ENCODE data around the gene TMEM231. TPM values are rescaled to one million over a fixed set of nuclear protein-coding genes. Genes with fewer than 3 reads are reported as not detected.

The TMEM231 gene
- total RNA-seq, 1 experiment from 2014 or later = 9.7 TPM

DNA sequence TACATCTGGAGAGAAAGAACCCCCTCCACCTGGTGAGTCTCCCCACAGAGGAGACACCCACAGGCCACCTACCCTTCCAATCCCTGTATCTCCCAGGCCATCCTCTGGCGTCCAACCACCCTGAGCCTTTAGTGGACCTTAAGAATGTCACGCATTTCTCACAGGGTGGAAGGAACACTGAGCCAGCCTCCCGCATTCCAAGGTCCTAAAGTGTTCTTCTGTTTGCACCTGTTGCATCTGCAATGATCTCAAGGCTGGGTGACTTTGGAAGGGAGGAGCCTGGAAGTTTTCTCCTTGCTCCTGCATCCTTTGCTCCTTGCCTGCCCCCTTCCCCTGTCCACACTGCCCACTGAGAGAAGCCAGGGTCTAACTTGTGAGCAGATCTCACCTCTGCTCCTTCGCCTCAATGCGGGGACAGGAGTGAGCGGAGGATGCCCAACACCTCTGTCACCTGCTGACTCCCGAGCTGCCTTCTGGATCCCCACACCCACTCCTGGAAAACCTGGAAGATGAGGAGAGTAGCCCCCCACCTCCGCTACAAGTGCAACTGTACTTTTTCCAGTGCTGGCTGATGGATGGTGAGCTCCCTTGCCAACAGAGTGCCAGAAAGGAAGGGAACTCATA is 23.8 kb downstream of the TMEM231 start:
- no peaks in the 10 kb centered on the region for H4K20me1 ChIP-seq (ENCODE audit: insufficient read depth)
- no peak overlapping the region for H3K4me3 ChIP-seq (replicated peaks in 1 of 2; ENCODE audit: low read depth in 1 of 2, low read length in 2 of 2)
- no peaks in the 10 kb centered on the region for H3K4me1 ChIP-seq (ENCODE audit: control insufficient read depth in 1 of 2, insufficient read depth in 2 of 2, low read length in 2 of 2)
- POLR2A ChIA-PET = no interaction called here
- intact Hi-C loops (cut with micrococcal nuclease) = no loop called here
- H3K36me3 ChIP-seq (ENCODE audit: control insufficient read depth in 1 of 2, insufficient read depth in 2 of 2, low read length in 2 of 2) = no peaks in the 10 kb centered on the region
- no peak for ATAC-seq
- RAD21 ChIA-PET (ENCODE audit: low non-redundant PET in 1 of 2, low total read pairs in 2 of 2, uncharacterized antibody in 2 of 2, unreplicated experiment in 2 of 2) = no interaction called here
- no peaks in the 10 kb centered on the region for H3K79me2 ChIP-seq (ENCODE audit: insufficient read depth, low read length)
- DNase-seq (ENCODE audit: low read depth, low spot score) = no peak
- H3K9me2 ChIP-seq (ENCODE audit: insufficient read depth) = no peaks in the 10 kb centered on the region
- no peak overlapping the region for H3K27ac ChIP-seq (ENCODE audit: low read depth, low read length)
- H3K4me2 ChIP-seq (ENCODE audit: low read length) = no peak overlapping the region
- H3K9me3 ChIP-seq (ENCODE audit: control insufficient read depth in 1 of 2, insufficient read depth in 1 of 2, low read depth in 1 of 2, low read length in 2 of 2) = no peaks in the 10 kb centered on the region
- no peak for TF ChIP-seq TCF7L2 (IDR thresholded peaks at IDR 0.05; ENCODE audit: borderline replicate concordance, extremely low read depth, insufficient read depth, insufficient read length)
- no peak for TF ChIP-seq POLR2A (IDR thresholded peaks at IDR 0.05; ENCODE audit: borderline replicate concordance, extremely low read depth, insufficient read depth, insufficient read length)
- TF ChIP-seq CEBPB (IDR thresholded peaks at IDR 0.05; ENCODE audit: low read depth) = no peak
- TF ChIP-seq CBX3 (IDR thresholded peaks at IDR 0.05; ENCODE audit: low read depth) = no peak
- TF ChIP-seq, protein P1, sequence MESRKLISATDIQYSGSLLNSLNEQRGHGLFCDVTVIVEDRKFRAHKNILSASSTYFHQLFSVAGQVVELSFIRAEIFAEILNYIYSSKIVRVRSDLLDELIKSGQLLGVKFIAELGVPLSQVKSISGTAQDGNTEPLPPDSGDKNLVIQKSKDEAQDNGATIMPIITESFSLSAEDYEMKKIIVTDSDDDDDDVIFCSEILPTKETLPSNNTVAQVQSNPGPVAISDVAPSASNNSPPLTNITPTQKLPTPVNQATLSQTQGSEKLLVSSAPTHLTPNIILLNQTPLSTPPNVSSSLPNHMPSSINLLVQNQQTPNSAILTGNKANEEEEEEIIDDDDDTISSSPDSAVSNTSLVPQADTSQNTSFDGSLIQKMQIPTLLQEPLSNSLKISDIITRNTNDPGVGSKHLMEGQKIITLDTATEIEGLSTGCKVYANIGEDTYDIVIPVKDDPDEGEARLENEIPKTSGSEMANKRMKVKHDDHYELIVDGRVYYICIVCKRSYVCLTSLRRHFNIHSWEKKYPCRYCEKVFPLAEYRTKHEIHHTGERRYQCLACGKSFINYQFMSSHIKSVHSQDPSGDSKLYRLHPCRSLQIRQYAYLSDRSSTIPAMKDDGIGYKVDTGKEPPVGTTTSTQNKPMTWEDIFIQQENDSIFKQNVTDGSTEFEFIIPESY (IDR thresholded peaks at IDR 0.05; ENCODE audit: extremely low read depth, insufficient replicate concordance, low read length) = no peak
- TF ChIP-seq FOSL1 (IDR thresholded peaks at IDR 0.05; ENCODE audit: low read depth) = no peak
- TF ChIP-seq SRF (IDR thresholded peaks at IDR 0.05; ENCODE audit: low read depth) = no peak
- TF ChIP-seq EGR1 (IDR thresholded peaks at IDR 0.05; ENCODE audit: low read depth) = no peak
- TF ChIP-seq, protein P2, sequence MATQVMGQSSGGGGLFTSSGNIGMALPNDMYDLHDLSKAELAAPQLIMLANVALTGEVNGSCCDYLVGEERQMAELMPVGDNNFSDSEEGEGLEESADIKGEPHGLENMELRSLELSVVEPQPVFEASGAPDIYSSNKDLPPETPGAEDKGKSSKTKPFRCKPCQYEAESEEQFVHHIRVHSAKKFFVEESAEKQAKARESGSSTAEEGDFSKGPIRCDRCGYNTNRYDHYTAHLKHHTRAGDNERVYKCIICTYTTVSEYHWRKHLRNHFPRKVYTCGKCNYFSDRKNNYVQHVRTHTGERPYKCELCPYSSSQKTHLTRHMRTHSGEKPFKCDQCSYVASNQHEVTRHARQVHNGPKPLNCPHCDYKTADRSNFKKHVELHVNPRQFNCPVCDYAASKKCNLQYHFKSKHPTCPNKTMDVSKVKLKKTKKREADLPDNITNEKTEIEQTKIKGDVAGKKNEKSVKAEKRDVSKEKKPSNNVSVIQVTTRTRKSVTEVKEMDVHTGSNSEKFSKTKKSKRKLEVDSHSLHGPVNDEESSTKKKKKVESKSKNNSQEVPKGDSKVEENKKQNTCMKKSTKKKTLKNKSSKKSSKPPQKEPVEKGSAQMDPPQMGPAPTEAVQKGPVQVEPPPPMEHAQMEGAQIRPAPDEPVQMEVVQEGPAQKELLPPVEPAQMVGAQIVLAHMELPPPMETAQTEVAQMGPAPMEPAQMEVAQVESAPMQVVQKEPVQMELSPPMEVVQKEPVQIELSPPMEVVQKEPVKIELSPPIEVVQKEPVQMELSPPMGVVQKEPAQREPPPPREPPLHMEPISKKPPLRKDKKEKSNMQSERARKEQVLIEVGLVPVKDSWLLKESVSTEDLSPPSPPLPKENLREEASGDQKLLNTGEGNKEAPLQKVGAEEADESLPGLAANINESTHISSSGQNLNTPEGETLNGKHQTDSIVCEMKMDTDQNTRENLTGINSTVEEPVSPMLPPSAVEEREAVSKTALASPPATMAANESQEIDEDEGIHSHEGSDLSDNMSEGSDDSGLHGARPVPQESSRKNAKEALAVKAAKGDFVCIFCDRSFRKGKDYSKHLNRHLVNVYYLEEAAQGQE (IDR thresholded peaks at IDR 0.05; ENCODE audit: low read depth) = no peak
- TF ChIP-seq, protein P3, sequence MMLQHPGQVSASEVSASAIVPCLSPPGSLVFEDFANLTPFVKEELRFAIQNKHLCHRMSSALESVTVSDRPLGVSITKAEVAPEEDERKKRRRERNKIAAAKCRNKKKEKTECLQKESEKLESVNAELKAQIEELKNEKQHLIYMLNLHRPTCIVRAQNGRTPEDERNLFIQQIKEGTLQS (IDR thresholded peaks at IDR 0.05) = no peak
- TF ChIP-seq ZFX (IDR thresholded peaks at IDR 0.05) = no peak
- no peak for TF ChIP-seq SIN3A (IDR thresholded peaks at IDR 0.05; ENCODE audit: low read depth)
- TF ChIP-seq YY1 (IDR thresholded peaks at IDR 0.05; ENCODE audit: extremely low read depth, insufficient replicate concordance, low read depth, low read length) = no peak
- no peak for TF ChIP-seq RAD21 (IDR thresholded peaks at IDR 0.05; ENCODE audit: low read depth)
- TF ChIP-seq, protein P4, sequence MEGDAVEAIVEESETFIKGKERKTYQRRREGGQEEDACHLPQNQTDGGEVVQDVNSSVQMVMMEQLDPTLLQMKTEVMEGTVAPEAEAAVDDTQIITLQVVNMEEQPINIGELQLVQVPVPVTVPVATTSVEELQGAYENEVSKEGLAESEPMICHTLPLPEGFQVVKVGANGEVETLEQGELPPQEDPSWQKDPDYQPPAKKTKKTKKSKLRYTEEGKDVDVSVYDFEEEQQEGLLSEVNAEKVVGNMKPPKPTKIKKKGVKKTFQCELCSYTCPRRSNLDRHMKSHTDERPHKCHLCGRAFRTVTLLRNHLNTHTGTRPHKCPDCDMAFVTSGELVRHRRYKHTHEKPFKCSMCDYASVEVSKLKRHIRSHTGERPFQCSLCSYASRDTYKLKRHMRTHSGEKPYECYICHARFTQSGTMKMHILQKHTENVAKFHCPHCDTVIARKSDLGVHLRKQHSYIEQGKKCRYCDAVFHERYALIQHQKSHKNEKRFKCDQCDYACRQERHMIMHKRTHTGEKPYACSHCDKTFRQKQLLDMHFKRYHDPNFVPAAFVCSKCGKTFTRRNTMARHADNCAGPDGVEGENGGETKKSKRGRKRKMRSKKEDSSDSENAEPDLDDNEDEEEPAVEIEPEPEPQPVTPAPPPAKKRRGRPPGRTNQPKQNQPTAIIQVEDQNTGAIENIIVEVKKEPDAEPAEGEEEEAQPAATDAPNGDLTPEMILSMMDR (IDR thresholded peaks at IDR 0.05 in 2 of 3, conservative IDR thresholded peaks at IDR 0.05 in 1 of 3; ENCODE audit: borderline replicate concordance in 1 of 3, insufficient read depth in 1 of 3, low read depth in 2 of 3, low read length in 2 of 3) = no peak
- TF ChIP-seq, protein P5, sequence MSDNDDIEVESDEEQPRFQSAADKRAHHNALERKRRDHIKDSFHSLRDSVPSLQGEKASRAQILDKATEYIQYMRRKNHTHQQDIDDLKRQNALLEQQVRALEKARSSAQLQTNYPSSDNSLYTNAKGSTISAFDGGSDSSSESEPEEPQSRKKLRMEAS (IDR thresholded peaks at IDR 0.05) = no peak
- TF ChIP-seq JUND (IDR thresholded peaks at IDR 0.05) = no peak
- TF ChIP-seq ZNF274 (IDR thresholded peaks at IDR 0.05; ENCODE audit: low read depth, low read length) = no peak
- TF ChIP-seq POLR2AphosphoS5 (IDR thresholded peaks at IDR 0.05; ENCODE audit: low read depth, low read length) = no peak
- TF ChIP-seq ELF1 (IDR thresholded peaks at IDR 0.05; ENCODE audit: borderline replicate concordance, low read depth) = no peak
- H3K27me3 ChIP-seq (ENCODE audit: insufficient read depth, low read length) = no peaks in the 10 kb centered on the region
- H2AFZ ChIP-seq (ENCODE audit: low read depth, low read length, poor library complexity, severe bottlenecking) = no peak overlapping the region
- CTCF ChIA-PET = interaction anchor here (1.0 to 1.5 kb wide), 2 partner anchors 11 to 15 kb away, joined by 3 to 14 read pairs; no protein-coding TSS in a partner anchor
- H3K9ac ChIP-seq (ENCODE audit: low read length) = no peak overlapping the region
- BruUV-seq (replicated peaks) = no TSS peak
